Hematopoietic multipotent progenitor cell treated with erythropoietin and hydrocortisone succinate and interleukin-3 and kit ligand, for 15 days (in vitro differentiated cells): ENCODE results near the gene NAXD.
A peak's percentile ranks its signal among the peaks of the same experiment; 100 is the strongest.
"Not testable (repeated sequence)": the region's sequence is repeated elsewhere in the genome, so short reads cannot be mapped to it uniquely, and the experiment has no call there.

Experiments used
- DNase-seq: peaks from one replicate; pipeline ENCODE4 v3.0.0-alpha.2; 2015; ENCODE audit warnings: low spot score

NAXD gene

DNA sequence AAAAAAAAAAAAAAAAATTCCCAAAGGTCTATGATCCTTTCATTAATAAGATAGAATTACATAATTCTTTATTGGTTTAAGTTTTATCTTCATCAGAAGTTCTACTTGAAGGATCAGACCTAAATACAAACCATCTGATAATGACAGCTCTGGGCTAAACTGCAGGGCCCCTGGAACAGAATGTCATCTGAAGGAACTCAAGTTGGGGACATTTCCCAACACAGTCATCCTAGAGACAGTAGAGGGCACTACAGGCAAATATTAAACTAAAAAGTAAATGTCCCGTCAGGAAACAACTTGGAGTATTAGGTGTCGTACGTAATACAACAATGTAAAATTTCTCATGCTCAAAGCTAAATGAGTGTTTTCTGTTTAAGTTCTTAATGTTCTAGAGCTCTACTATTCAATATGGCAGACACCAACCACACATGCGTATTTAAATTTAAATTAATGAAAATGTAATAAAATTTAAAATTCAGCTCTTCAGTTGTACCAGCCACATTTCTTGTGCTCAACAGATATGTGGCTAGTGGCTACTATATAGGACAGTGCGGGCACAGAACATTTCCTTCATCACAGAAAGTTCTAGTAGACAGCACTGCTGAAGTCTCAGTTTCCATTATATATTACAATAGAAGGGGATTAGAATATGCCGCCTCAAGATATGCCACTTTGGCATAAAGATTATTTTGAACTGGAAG, 21.8 kb upstream of the NAXD start:
- peak; percentile 59 for DNase-seq

DNA sequence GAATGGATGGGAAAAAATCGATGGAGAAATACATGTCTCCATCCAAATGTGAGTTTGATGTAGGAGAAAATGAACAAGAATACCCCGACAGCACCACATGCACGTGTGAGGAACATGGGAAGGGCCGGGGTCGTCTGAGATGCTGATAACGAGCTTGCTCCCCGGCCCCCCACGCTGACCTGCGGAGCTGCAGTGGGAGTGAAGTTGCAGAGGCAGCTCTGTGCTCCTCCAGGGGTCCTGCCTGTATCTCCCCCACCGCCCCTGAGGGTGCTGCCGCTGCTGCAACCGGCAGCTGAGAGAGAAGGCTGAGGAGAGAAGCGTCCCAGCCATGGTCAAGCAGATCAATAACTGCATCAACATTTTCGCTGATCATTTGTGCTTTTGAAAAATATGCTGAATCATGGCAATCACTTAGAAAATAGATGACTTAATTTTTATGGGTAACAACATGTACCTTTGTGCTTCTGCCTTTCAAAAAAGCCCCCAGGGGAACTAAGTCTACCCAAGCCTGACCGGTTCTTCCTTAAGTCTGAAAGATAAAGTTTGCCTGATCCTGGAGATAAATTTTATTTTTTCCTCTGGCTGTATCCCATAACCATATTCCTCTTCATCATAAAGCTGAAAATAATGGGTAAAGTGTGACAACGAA, 18.2 kb upstream of the NAXD start:
- DNase-seq, result no peak

DNA sequence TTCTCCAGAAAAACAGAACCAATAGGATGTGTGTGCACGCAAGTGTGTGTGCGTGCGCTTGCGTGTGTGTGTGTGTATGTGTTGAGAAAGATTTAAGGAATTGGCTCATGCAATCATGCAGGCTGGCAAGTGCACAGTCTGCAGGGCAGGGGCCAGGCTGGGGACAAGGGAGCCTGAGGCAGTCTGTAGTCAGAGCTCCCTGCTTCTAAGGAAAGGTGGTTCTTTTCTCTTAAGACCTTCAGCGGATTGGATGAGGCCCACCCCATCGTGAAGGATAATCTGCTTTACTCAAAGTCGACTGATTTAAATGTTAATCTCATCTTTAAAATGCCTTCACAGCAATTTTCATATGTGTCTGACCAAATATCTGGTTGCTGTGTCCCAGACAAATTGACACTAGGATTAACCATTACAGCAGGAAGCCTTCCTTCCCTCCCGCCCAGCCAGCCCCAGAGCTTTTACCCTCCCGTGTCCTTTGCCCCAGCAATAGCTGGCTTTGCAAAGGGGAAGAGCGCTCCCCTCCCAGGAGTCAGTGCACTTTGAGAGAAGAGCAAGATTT, 15.0 kb upstream of the NAXD start:
- no peak for DNase-seq

DNA sequence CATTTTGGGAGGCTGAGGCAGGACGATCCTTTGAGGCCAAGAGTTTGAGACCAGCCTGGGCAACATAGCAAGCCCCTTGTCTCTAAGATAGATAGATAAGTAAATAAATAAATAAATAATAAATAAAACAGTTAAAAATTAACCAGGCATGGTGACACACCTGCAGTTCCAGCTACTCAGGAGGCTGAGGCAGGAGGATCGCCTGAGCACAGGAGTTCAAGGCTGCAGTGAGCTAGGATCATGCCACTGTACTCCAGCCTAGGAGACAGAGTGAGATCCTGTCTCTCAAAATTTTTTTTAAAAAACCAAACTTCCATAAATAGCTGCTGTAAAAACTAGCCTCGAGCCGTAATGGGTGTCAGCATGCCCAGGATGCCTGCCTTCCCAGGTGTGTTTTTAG, 14.4 kb upstream of the NAXD start:
- DNase-seq, result no peak

DNA sequence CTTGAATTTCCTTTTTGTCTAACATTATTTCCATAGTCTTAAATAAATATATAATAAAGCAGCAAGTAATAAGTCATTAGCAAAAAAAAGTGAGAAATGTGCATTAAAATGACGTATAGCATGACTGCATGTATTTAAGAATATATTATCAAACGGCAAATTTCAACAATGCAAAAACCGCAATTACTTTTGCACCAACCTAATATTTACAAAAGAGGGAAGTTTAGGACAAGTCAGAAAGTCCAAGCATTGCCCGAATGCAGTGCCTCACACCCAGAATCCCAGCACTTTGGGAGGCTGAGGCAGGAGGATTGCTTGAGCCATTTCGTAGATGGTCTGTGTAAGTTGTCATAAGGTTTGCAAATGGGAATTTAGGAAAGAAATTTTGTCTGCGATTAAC, 10.2 kb upstream of the NAXD start:
- no peak for DNase-seq

DNA sequence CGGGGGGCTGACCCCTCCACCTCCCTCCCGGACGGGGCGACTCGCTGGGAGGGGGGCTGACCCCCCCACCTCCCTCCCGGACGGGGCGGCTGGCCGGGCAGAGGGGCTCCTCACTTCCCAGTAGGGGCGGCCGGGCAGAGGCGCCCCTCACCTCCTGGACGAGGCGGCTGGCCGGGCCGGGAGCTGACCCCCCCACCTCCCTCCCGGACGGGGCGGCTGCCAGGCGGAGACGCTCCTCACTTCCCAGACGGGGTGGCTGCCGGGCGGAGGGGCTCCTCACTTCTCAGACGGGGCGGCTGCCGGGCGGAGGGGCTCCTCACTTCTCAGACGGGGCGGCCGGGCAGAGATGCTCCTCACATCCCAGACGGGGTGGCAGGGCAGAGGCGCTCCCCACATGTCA, 9.1 kb upstream of the NAXD start:
- DNase-seq, result not testable (repeated sequence)

DNA sequence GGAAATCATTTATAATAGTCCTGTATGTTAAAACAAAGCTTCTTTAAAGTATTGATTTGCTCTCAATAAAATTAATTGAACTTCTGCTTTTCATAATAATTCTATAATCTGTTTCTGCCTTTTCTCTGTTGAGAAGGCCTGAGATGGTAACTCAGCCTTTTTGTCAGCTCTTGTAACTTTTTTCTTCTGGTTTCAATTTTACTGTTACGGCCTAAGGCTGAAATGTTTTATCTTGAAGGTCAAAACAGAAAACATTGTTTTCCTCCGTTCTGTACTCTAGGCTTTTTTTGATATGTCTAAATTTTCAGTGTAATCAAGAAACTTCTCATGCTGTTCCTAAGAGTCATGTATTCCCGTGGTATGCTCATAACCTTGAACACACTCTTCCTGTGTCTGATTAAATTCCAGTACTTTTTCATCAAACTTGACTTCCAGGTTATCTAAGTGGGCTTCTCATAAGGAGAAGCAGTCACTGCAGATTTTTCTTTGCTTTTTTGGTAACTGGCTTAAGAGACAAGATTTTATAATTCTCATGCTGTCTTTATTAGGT, 7.6 kb upstream of the NAXD start:
- no peak for DNase-seq

DNA sequence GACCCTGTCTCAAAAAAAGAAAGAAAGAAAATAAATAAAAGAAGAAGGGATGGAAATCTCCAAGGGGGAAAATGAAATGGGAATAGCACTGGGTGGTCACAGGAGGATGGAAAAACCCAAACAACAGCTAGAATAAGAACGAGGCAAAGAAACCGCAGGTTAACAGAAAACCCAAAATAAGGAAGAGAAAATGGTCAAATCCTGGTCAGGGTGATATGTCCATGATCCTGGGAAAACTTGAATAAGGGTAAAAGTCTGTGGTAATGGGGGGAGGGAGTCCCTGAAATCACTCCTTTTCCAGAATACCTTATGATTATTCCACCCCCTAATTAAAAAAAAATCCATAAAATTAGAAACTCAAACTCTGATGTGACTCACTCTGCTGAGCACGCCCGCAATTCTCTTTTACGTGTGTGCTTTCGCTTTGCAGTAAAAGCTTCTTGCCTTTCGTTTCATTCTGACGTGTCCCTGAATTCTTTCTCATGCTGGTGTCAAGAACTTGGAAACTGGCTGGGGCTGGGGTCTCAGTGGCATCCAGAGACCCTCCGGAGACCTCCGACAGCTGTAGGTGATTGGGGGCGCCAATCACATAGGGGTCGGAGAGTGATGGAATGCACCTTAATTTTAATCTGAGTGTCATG, 4.3 kb upstream of the NAXD start:
- no peak for DNase-seq

DNA sequence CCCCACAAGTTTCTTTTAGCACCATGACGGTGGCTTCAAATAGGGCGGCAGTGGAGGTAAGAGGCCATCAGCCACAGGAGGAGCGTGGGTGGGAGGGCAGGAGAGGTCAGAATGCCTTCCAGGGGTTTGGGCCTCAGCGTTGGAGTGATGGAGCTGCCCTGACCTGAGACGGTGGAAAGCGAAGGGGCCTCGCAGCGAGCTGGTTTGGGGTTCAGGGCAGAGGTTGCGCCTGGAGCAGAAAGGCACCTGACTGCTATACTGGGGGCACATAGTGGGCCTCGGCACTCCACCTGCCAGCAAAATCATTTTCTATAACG, 382 bp upstream of the NAXD start:
- no peak for DNase-seq

DNA sequence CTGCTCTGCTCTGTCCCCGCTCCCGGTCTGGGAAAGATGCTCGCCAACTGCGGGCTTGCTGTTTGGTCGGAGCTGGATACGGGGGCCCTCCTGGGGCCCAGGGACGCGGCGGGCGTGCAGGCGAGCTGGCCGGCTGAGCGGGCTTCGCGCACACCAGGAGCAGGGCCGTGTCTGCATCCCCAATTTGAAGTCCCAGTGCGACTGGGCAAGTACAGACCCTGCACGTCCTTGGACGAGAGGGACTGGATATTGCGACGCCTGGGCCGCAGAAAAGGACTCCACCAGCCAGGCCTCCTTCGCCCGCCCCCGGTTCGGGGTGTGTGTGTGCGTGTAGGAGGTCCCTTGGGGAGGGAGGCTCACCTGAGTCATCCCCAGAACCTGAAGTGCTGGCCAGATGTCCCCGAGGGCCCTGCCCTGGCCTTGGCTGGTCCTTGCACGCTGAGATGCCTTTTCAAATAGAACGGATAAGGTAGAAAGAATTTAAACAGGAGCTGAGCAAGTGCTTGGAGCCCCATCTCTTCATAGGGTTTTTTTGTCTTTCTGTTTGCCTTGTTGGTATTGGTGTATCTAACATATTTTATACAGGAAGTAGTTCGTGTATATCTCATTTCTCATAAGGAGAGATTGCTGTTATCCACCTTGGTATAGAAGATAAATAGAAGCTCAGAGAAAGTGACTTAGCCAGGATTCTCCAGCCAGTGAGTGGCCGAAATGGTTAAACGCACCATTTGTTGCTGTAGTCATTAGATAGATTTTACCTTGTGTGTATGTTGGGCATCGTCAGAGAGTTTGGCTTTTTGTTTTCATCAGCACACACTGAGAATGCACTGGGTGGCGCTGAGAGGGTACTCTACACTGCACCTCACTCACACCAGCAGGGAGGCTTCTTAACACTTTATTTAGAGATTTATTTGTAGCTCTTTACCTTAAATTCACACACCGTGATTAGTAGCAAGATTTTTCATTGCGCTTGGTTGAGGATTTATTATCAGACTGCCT, 1.1 kb downstream of the NAXD start:
- peak; percentile 20 for DNase-seq

DNA sequence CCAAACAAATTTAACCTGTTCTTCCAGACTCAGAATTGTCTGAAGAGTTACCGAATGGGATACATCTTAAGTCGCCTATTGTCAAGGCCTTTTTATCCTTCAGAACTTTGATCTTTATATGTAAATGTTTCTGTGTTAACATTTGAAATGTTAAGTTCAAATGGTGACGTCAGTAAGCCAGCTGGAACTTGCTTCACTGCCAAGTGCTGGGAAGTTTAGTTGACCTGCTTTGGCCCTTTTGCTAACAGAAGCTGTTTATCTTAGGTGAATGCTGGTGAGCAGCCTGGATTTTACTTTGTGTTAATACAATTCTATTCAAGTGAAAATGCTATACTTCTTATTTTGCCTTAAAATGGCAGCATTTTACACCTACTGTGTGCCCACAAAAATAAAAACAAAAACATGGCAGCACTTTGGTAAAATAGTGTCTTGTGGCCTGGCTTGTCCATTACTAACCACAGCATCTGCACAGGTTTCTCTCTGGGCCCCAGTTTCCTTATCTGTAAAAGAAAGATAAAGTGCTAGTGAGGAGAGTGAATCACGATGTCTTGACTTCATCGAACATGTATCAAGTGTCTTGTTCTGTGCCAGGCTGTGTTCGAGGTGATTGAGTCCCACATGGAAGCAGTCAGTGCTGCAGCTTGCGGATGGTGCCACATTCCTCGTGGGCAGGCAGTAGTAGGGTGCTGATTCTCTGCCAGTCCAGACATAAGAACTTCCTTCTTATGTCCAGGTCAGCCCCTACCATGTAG, 2.2 kb downstream of the NAXD start:
- DNase-seq, result no peak

DNA sequence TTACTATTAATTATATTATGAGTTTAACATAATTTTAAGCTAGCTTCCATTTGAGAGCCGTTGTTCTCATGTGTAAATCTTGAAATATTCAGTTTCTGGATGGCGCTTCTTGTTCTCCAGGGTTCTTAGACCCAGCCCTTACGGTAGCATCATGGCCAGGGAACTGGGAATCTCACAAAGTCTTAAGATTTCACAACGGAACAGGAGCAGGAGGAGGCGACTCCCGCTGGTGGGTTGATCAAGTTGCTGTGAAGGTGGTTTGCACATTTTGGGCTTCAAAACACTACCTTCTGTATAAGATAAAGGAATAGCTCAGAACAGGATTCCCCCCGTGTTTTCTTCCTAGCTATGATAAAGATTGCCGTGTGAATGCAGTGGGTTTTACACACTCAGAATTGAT, 2.8 kb downstream of the NAXD start:
- DNase-seq, result no peak

DNA sequence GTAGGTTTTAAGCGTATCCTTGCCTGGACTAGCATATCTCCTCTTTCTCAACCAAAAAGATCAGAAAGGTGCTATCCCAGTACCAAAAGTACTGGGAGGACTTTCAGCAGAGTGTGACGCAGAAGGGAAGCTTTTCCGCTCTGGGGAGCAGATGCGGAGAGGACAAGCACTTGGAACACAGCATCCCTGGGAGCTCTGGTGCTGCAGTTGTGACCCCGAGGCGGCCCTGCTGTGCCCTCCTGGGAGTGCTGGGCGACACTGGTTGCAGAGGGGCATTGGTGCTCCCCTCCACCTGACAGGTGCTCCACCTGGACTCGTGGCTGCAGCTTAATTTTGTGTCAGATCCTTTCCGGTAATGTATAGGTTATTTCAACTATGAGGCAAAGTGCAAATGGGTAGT, 3.4 kb downstream of the NAXD start:
- no peak for DNase-seq

DNA sequence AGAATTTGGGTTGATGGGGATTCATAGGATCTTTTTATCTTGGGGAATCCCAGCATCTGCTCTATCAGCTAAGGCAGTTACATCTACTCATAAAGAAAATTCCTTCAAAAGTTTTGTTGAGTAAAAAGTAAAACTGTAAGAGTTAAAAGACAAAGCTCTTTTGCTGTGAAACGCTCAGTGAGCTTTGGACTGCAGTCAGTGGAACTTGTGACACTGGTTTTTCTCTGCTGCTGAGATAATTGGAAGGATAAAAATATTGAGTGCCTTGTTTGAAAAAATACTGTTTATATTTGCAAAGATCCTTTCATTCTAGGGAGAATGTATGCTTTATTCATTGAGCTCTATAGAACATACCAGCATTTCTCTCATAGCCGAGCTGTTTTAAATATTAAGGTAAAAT, 5.3 kb downstream of the NAXD start:
- DNase-seq, result no peak

DNA sequence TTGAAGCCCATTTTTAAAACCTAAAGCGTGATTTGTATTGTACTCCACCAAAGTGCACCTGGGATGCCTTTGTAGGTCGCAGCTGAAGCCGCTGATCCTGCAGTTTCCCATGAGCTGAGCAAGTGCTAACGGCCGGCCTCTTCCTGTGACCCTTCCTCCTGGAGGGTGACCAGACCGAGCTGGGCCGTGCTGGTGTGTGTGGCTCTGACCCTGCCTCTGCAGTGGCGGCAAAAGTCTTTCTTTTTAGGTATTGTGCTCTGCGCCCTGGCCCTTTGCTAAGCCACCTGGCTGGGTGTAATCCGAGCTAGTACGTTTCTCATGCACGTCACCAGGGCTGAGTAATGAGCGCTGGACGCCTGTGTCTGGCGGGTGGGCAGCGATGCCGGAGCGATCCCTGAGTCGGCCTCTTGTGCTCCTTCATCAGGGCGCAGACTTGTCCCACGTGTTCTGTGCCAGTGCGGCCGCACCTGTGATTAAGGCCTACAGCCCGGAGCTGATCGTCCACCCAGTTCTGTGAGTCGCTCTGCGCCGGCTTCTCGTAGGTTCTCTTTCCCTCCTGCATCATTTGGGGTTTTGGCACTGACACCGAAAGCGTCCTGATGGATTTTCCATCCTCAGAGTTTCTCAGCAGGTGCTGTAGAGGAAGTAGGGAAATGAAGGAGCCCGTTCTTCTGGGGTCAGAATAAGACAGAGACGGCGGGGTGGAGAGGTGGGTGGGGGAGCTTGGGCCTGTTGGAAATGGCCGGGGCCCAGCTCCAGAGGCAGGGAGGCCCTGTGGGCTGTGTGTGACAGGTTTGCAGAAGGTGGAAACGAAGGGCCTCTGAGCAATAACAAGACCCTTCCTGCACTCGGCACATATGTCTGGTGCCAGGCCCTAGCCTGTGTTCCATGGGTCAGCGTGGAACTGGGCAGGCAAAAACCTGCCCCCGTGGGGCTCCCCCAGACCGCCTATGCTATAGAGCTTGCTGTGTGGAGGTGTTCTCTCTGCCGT, 9.7 kb downstream of the NAXD start:
- DNase-seq, result no peak

DNA sequence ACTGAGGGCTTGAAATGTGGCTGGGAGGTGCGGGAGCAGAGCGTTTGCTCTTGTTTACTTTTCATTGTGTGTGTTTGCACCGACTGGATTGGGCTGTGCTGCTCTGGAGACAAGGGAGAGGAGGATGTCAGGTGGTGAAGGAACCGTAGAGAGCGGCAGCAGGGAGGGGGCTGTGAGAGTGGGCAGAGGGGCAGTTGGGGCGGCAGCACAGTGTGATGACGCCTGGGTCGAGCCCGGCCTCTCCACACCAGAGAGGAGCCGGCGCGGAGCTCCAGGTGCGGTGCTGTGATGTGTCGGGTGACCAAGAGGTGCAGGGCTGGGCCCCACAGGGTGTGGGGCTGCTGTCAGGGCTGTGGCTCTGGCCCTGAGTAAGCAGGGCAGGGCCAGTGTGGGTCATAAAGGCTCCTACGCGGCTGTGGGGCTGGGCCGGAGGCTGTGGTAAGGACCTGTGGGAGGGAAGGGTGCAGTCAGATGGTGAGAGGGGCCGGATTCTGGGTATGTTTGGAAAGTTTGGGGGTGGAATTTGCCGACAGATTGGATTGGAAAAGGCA, 10.5 kb downstream of the NAXD start:
- no peak for DNase-seq

DNA sequence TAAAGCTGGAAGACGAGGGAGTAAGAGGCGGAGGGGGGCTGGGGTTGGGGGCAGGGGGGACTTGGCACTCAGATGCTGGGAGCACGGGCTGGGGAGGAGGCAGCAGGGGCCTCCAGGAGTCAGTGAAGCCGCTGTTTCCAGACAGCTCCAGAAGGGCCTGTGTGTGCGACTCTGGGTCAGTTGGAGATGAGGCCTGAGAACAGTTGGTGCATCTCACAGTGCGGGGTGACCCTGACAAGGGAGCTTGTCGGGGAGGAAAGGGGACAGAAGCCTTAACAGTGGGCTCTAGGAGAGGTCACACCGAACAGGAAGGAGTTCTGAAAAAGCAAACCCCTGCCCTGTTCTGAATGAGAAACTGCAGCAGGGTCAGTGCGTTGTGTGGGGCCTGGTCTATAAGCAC, 11.2 kb downstream of the NAXD start:
- no peak for DNase-seq

DNA sequence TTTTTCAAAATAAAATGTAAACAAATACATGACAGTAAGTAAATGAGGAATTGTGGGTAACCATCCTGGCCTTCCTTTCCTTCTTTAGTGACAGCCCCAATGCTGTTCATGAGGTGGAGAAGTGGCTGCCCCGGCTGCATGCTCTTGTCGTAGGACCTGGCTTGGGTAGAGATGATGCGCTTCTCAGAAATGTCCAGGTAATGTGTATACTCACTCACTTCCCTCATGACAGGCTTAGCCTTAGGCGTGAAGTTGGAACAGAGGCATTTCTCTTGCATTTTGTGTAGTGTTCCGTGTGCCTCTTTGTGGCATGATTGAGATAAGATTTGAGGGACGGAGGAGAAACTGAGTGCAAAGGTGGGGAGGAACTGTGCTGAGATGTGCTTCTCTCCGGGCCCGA, 12.0 kb downstream of the NAXD start:
- DNase-seq, result no peak

DNA sequence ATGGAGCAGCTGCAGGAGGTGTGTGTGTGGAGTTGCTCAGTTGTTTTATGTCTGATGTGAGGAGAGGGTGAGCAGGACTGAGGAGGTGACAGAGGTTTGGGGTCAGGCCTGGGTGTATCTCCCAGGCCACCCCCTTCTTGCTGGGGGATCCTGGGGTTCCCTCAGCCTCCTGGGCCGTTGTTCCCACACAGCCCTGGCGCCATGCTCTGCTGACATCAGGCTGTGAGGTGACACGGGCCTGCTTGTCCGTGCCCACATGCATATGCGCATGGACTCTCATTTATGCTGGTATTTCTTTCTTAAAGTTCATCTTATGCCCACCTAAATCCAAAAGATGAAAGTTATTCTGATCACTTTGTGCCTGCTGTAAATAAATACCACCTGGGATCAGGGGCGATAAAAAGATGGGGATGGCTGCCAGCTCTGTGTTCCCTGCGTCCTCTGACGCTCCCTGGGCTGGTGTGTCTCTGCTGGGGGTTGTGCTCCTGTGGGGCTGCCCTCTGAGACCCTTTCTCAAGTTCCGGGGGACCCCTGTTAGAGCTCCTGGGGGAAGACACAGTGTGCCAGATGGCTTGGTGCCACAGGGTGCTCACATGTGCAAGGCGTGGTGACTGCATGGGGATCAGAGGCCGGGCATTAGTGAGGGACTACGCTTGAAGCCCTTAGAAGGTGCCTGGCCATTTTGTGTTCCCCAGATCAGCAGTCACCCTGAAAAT, 12.6 kb downstream of the NAXD start:
- no peak for DNase-seq
